ENCODE results near the gene CTSO.
"Not testable (repeated sequence)": the region's sequence is repeated elsewhere in the genome, so short reads cannot be mapped to it uniquely, and the experiment has no call there.

CTSO gene

GRCh38 chr4:155904331-155904730 lies 49.3 kb downstream of the CTSO start:
- no peak for DNase-seq

DNA sequence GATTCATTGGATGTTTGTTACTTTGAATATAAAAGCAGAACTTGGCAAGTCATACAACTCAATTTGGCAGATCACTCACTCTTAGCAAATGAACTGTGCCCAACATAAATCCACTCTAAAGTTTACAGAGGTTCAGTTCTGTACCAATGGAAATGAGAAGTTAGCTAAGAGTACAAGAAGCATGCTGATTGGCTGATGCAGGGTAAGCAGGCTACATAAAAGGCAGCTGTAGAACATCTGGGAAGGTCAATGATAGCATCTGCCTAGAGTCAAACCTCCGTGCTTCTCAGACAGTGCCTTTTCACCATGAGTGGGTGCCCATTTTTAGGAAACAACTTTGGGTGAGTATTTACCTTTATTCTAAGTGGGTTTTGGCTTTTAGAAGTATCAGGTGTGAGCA lies 50.2 kb downstream of the CTSO start, which contains the start of gene TDO2:
TDO2 (plus strand) TSS at position 244 of the 400 bp plus-strand sequence; CDS start at position 307, 63 bp downstream.
- no peak for DNase-seq

DNA sequence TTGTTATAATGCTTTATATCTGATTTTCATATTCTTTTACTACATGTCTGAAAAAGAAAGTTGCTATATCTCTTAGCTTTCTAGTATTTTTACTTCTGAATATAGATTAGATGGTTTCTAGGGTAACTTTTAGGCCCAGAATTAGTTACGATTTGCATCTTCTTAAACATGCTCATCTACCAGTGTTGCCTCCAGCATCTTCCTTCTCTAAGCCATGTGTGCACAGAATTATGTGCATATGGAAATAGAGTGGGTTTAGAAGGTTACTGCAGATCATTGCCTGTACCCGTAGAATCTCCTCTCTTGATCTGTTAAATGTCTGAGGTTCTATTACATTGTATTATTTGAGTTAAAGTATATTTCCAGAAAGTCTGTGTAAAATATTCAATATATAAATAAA lies 52.7 kb downstream of the CTSO start:
- DNase-seq: no peak

DNA sequence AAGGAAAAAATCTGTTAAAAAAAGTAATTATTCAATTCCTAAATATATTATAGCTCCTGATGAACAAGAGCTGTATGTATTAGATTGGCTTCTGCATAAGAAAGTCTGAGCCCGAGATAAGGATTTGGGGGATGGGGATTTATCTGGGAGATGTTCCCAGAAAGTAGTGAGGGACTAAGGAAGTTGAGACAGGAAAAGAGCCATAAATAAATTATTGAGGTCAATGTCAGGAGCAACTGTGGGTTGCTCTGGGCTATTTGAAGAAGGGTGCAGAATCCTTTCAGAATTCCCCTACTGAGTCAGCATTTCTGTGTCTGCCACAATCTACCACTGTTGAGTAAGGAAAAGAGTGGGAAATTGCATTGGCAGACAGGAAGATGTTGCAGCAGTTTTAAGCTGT lies 53.3 kb downstream of the CTSO start:
- DNase-seq: no peak

DNA sequence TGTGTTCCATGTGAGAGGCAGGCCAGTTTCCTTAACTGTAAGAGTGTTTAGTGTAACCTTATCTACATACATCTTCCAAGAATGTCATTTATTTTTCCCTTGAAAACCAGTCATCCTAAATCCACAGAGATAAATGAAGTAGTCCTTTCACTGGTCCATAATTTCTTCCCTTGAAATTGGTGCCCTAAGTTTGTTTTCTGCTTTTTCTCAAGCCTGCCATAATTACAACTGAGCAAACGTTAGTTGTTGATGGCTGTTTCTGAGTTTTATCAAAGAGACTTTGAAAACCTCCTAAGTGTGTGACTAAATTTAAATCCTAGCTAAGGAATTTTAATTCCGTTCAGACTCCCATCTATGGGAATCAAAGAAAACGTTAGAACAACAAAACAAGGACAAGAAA lies 53.8 kb downstream of the CTSO start:
- no peak for DNase-seq

- not testable (repeated sequence) for DNase-seq
Measured at GRCh38 chr4:155898371-155898770, 55.3 kb downstream of the CTSO start.

- DNase-seq: no peak
Measured at GRCh38 chr4:155891058-155891457, 62.6 kb downstream of the CTSO start.

- DNase-seq: no peak
Measured at GRCh38 chr4:155889946-155890345, 63.7 kb downstream of the CTSO start.

- no peak for DNase-seq
Measured at GRCh38 chr4:155889031-155889793, 64.5 kb downstream of the CTSO start.

DNA sequence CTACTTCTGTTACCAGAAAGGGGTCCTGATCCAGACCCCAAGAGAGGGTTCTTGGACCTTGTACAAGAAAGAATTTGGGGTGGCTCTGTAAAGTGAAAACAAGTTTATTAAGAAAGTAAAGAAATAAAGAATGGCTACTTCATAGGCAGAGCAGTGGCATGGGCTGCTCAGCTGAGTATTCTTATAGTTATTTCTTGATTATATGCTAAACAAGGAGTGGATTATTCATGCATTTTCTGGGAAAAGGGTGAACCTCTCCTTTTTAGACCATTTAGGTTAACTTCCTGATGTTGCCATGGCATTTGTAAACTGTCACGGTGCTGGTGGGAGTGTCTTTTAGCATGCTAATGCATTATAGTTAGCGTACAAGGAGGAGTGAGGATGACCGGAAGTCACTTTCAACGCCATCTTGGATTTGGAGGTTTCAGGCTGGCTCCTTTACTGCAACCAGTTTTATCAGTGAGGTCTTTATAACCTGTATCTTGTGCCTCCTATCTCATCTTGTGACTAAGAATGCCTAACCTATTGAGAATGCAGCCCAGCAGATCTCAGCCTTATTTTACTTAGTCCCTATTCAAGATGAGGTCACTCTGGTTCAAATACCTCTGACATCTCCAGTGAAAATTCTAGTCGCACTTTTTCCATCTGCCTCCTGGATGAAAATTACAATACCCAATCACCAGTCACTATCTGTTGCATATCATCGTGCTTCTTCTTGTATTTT lies 65.7 kb downstream of the CTSO start:
- no peak for DNase-seq

GRCh38 chr4:155887045-155887444 lies 66.6 kb downstream of the CTSO start:
- DNase-seq: no peak

DNA sequence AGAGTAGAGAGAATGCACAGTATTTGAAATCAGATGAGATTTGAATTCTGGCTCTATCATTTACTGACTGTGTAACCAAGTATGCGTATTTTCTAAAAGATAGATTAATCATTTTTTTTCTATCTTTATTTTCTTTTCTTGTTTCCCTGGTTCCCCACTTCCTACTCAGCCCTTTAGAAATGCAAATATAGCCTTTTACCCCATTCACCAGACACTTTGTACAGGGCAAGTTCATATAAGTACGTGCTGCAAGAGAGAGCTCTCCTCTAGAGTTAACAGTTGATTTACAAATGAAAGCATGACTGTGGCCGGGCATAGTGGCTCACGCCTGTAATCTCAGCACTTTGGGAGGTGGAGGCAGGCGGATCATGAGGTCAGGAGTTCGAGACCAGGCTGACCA lies 68.0 kb downstream of the CTSO start:
- no peak for DNase-seq

GRCh38 chr4:155883895-155884294 lies 69.8 kb downstream of the CTSO start:
- no peak for DNase-seq

- DNase-seq: no peak
Measured at GRCh38 chr4:155881555-155881954, 72.1 kb downstream of the CTSO start.

GRCh38 chr4:155879767-155880166 lies 73.9 kb downstream of the CTSO start:
- DNase-seq: no peak

GRCh38 chr4:155878611-155879010 lies 75.1 kb downstream of the CTSO start:
- no peak for DNase-seq

DNA sequence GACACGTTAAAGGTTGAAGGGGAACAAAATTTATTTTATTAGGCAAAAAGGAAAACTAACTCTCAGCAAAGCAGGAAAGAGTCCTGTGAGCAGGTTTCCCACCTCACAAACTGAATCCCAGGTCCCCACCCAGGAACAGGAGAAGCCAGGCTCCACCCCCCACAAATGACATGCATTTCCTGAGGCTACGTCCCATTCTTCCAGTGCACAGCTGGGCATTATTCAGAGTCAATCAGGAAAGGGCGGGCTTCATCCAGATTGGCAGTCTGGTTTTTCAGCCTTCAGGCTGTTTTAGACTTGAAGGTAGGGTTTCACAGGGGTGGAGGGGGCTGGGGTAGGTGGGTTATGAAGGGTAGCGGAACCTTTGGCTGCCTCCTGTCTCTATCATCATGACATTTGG lies 75.7 kb downstream of the CTSO start:
- no peak for DNase-seq

GRCh38 chr4:155875878-155876277 lies 77.8 kb downstream of the CTSO start:
- no peak for DNase-seq

All from NCI-H2029 (cell line).